Small intestine (tissue), 7 donors: ENCODE data around the gene TCF4. TPM values are rescaled to one million over a fixed set of nuclear protein-coding genes. Genes with fewer than 3 reads are reported as not detected.

ENCODE experiments used
- DNase-seq, 2 donors: peaks; one replicate each; pipeline versions ENCODE4 v3.0.0 to v3.0.0-alpha.2; 2013
- FAIRE-seq: peaks from 2 replicates; lab custom pipeline; 2012; peaks lifted over from hg19 to GRCh38; lab: Jason Lieb, UNC
- H3K27ac ChIP-seq, 3 donors: one replicate each; pipeline ENCODE4 v1.5.1; 2013; ENCODE audit warnings: low read length in 2 of 3, mild to moderate bottlenecking in 2 of 3, control low read depth in 1 of 3, inconsistent platforms in 1 of 3, low read depth in 1 of 3, moderate library complexity in 1 of 3
- H3K27me3 ChIP-seq, 3 donors: one replicate each; pipeline ENCODE4 v1.6.1; 2013; ENCODE audit warnings: low read length in 3 of 3, inconsistent platforms in 1 of 3; ENCODE audit not compliant: control insufficient read depth in 3 of 3, insufficient read depth in 3 of 3
- H3K36me3 ChIP-seq, 3 donors: one replicate each; pipeline ENCODE4 v1.6.1; 2013; ENCODE audit warnings: low read length in 3 of 3, inconsistent platforms in 1 of 3, low read depth in 1 of 3, mild to moderate bottlenecking in 1 of 3, moderate library complexity in 1 of 3; ENCODE audit not compliant: control insufficient read depth in 3 of 3, insufficient read depth in 2 of 3
- H3K4me1 ChIP-seq, 3 donors: one replicate each; pipeline ENCODE4 v1.6.1; 2013; ENCODE audit warnings: low read length in 2 of 3, inconsistent platforms in 1 of 3, low read depth in 1 of 3, mild to moderate bottlenecking in 1 of 3, moderate library complexity in 1 of 3; ENCODE audit not compliant: control insufficient read depth in 3 of 3, insufficient read depth in 2 of 3
- H3K4me3 ChIP-seq, 3 donors: one replicate each; pipeline ENCODE4 v1.5.1; 2013; ENCODE audit warnings: low read length in 3 of 3, control low read depth in 1 of 3, inconsistent platforms in 1 of 3, low read depth in 1 of 3, mild to moderate bottlenecking in 1 of 3, moderate library complexity in 1 of 3
- H3K9me3 ChIP-seq, 2 donors: one replicate each; pipeline ENCODE4 v1.6.1; 2013; ENCODE audit warnings: low read depth in 1 of 2, low read length in 1 of 2; ENCODE audit not compliant: control insufficient read depth in 2 of 2, insufficient read depth in 1 of 2
- WGBS, 3 donors: extraction: QIAGEN DNeasy Blood & Tissue Kit; methylation state at CpG; one replicate each; pipeline ENCODE4 v1.1.7; 2013; 5-methylcytosine and 5-hydroxymethylcytosine counted together
- polyA plus RNA-seq, 4 donors: library from polyadenylated mRNA; stranded (reverse) in 3 of 4; unstranded in 1 of 4; fragments of 200-250 nt in 3 of 4; fragments of 120-200 nt in 1 of 4; gene quantifications; one replicate each; pipeline versions ENCODE4 v1.2.1 to v1.2.3, GENCODE V29; 2013
- donor health status: healthy with polysubstance abuse.
- donor health status: control.
- donor health status: control.
- donor health status: Bipolar disorder and iron deficiency.
- donor health status: healthy.

Gene TCF4
- polyA plus RNA-seq, 4 donors, result 0.67 to 23.7 (median 11.5) TPM

DNA sequence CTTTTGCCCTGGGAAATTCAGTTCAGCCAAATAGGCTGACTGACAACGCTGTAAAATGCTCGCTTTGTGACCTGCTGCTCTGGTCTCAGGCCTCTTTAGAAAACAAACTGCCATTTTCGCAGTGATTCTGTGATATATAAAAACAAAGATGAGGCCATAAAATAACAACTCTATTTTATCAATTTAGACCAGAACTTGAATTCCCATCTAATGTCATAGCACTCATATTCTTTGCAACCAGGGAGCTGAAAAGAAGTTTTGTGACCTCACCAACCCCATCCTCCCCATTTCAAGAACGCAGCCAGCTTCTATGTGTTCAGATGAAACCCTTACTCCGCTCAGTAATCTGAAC, 40.3 kb downstream of the TCF4 start:
- 71 to 82% (median 81%) methylated on average over 5 of the region's 5 CpGs for WGBS, 3 donors
- H3K27me3 ChIP-seq, result no peaks in the 10 kb centered on the region
- DNase-seq (no peak), FAIRE-seq (no peak)
- no peaks in the 10 kb centered on the region for H3K36me3 ChIP-seq
- no peak overlapping the region for H3K4me3 ChIP-seq
- H3K9me3 ChIP-seq, result no peaks in the 10 kb centered on the region
- H3K27ac ChIP-seq, result no peak overlapping the region
- no peaks in the 10 kb centered on the region for H3K4me1 ChIP-seq

DNA sequence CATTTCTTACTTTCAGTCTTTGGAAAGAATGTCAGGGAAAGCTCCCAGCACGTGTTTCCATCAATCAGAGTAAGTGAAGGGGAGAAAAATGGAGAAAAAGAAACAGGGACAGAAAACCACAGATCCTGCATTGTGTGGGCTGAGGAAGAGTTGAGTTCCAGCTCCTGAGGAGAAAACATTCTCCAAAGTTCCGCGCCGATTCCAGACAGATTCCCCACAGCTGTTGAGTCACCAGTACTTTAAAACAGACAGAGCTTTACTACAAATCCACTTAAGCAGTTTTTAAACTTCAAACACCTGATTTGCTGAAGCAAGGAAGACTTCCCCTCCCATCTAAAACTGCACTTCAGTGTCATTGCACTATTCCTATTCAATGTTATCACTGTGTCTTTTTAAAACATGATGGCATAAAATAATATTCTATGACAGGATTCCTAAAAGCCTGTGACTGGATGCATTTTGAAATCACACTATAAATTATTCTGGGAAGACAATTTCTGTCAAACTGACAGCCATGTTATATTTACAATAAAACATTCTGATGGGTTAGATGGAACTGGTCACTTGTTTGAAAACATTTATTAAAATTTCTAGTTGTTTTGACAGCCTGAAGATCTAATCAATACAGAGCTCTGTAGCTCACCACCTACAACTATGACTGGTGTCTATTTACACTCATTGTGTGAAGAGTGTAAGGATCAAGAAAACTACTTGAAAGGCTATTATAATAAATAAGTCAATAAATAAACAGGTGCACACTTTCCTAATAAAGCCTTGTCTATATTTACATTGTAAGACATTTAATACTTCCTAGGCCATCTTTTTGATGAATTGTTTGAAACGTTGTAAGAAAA, 40.9 kb downstream of the TCF4 start:
- no peak overlapping the region for H3K27ac ChIP-seq
- FAIRE-seq (no peak), DNase-seq (no peak)
- no peaks in the 10 kb centered on the region for H3K36me3 ChIP-seq
- H3K27me3 ChIP-seq, result no peaks in the 10 kb centered on the region
- H3K4me3 ChIP-seq, result no peak overlapping the region
- WGBS, 3 donors, result 44 to 59% (median 58%) methylated on average over 5 of the region's 5 CpGs
- no peaks in the 10 kb centered on the region for H3K9me3 ChIP-seq
- H3K4me1 ChIP-seq, result no peaks in the 10 kb centered on the region

DNA sequence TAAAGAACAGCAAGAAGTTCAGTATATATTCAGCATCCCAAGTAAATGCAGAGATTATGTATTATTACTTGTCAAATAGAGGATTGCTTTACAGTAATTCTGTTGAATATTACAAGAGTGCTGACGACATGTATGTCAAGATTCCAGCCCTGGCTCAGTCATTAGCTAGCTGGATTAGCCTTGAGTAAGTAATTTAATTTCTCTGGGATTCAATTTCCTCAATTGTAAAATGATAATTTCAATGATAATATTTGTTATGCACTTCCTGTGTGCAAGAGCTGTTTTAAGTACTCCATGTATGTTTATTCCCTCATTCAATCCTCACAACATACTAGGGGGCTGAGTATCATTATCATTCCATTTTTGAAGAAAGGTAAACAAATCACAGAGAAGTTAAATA, 44.0 kb downstream of the TCF4 start:
- H3K9me3 ChIP-seq, result no peaks in the 10 kb centered on the region
- no peak for FAIRE-seq
- no peaks in the 10 kb centered on the region for H3K27me3 ChIP-seq

DNA sequence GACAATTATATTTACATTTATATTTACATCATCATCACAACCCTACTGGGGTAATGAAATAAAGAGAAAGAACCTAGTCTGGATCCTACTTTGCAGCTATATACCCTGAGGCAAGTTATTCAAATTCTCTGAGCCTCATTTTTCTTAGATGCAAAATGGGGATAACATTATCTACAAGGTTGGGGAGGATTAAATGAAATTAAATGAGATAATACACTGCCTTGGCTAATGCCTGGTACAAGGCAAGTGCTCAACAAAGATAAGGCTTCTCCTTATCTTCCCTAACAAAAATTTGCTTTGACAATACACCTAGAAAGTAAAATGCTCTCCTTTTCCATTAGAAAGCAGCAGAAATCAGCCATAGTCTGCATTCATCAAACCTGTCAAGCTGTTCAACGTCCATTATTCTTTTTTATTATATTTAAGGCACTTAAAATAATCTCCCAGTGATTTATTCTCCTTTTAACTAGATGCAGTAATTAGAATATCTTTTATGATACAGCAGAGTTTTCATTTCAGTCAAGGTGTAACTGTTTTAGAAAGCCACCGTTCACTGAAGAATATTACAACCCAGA, 44.8 kb downstream of the TCF4 start:
- DNase-seq (no peak), FAIRE-seq (no peak)
- Histone ChIP-seq H3K27ac (no peak overlapping the region), H3K9me3 (no peaks in the 10 kb centered on the region), H3K27me3 (no peaks in the 10 kb centered on the region), H3K4me3 (no peak overlapping the region), H3K4me1 (no peaks in the 10 kb centered on the region), H3K36me3 (no peaks in the 10 kb centered on the region)
- WGBS, 3 donors, result 45 to 64% (median 46%) methylated on average over 2 of the region's 2 CpGs

More for the DNA sequence above, 44.0 kb downstream of the TCF4 start:
- Histone ChIP-seq H3K4me3 (no peak overlapping the region), H3K36me3 (no peaks in the 10 kb centered on the region), H3K4me1 (no peaks in the 10 kb centered on the region), H3K27ac (no peak overlapping the region)
- DNase-seq, result no peak
- WGBS, 3 donors, result 20 to 51% (median 34%) methylated on average over 1 of the region's 1 CpG

DNA sequence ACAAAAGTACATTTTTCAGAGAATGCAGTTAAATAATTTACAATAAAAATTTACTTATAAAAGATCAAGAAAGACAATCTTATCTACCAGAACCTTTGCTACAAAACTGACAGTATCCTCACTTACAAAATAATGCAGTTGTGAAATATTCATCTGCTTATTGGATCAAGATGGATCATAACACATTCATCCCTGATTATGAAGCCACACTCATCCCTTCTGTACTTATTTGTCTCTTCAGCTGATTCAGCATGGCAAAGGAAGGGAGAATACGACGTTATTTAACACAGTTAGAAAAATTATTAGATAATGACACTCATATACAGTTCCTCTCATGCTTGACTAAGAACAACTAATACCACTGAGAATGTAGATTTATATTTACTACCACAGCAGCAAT, 46.4 kb downstream of the TCF4 start:
- Histone ChIP-seq H3K4me1 (no peaks in the 10 kb centered on the region), H3K4me3 (no peak overlapping the region), H3K27ac (no peak overlapping the region), H3K27me3 (no peaks in the 10 kb centered on the region), H3K36me3 (no peaks in the 10 kb centered on the region), H3K9me3 (no peaks in the 10 kb centered on the region)
- DNase-seq (no peak), FAIRE-seq (no peak)
- 73 to 80% (median 79%) methylated on average over 2 of the region's 2 CpGs for WGBS, 3 donors

DNA sequence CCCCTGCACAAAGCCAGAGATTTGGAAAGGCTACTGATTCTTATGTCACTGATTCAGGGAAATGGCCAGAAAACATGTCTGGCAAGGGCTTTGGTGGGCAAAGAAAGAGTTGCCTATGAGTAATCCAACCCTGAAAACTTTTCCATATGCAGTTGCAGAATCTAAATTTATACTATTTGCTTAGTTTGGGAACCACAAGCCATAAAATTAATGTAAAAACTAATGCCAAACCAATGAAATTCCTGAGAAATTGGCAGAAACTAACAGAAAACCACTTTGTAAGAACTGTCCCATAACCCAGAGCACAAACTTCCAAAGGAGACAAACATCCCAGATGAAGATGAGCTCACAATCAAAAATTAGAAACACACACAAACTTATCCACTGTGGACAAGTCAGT, 48.8 kb downstream of the TCF4 start:
- Histone ChIP-seq H3K27ac (no peak overlapping the region), H3K36me3 (no peaks in the 10 kb centered on the region), H3K27me3 (no peaks in the 10 kb centered on the region), H3K4me3 (no peak overlapping the region), H3K9me3 (no peaks in the 10 kb centered on the region), H3K4me1 (no peaks in the 10 kb centered on the region)
- DNase-seq, result no peak
- FAIRE-seq, result no peak

DNA sequence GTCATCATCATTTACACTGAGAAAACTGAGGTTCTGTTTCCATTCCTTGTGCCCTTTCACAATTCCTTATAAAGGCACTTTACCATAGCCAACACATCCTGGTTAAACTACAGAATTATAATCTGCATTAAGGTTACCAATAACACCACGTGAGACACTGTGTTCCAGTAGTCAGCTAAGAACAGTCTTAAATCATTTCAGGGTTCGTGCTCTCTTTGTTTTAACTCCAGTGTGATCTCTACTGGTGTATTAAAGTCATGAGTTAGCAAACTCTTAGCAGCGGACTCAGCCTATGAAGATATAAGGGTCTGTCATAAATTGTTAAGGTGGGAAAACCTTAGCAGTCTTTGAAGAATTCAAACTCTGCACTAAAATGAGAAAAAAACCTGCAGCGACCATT, 53.0 kb downstream of the TCF4 start:
- no peaks in the 10 kb centered on the region for H3K27me3 ChIP-seq
- DNase-seq (no peak), FAIRE-seq (no peak)
- 71 to 73% (median 72%) methylated on average over 4 of the region's 4 CpGs for WGBS, 3 donors
- H3K27ac ChIP-seq, result no peak overlapping the region
- no peak overlapping the region for H3K4me3 ChIP-seq
- no peaks in the 10 kb centered on the region for H3K36me3 ChIP-seq
- no peaks in the 10 kb centered on the region for H3K9me3 ChIP-seq
- no peaks in the 10 kb centered on the region for H3K4me1 ChIP-seq

DNA sequence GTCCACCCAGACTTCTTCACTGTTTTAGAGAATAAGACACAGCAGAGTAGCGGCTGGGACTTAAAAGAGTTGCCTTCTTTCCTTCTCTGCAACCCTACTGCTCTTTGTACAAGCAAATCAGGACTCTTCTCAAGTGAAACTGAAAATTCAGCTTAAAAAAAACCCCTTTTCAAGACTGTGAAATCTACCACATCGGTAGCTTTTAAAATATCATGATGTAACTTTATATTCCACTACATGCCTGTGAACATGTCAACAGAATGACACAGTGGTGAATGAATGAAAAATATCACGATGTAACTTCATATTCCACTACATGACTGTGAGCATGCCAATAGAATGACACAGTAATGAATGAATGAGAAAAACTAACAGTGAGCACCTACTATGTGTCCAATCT, 53.4 kb downstream of the TCF4 start:
- Histone ChIP-seq H3K4me3 (no peak overlapping the region), H3K36me3 (no peaks in the 10 kb centered on the region), H3K4me1 (no peaks in the 10 kb centered on the region), H3K9me3 (no peaks in the 10 kb centered on the region), H3K27me3 (no peaks in the 10 kb centered on the region), H3K27ac (no peak overlapping the region)
- no peak for FAIRE-seq
- DNase-seq, result no peak
- WGBS, 3 donors, result 68 to 81% (median 76%) methylated on average over 3 of the region's 3 CpGs
